Transverse colon (tissue), 4 donors: Measurements from ENCODE around the gene TSPAN9. TPM values are rescaled to one million over a fixed set of nuclear protein-coding genes. Genes with fewer than 3 reads are reported as not detected.

ENCODE experiments used
- DNase-seq: peaks from one replicate; pipeline ENCODE4 v3.0.0-alpha.2; 2019
- H3K27ac ChIP-seq, 4 donors: fragments of 200-600 bp; sonication (generic); 2 replicates each; pipeline ENCODE4 v1.5.1; 2016 to 2018; ENCODE audit warnings: inconsistent platforms in 4 of 4
- H3K27me3 ChIP-seq: fragments of 200-600 bp; sonication (generic); 2 replicates; pipeline ENCODE4 v1.5.1; 2017; ENCODE audit warnings: inconsistent platforms
- H3K36me3 ChIP-seq, 4 donors: fragments of 200-600 bp; sonication (generic); 2 replicates each; pipeline ENCODE4 v1.5.1; 2017 to 2019; ENCODE audit warnings: inconsistent platforms in 4 of 4
- H3K4me1 ChIP-seq, 4 donors: fragments of 200-600 bp; sonication (generic); 2 replicates each; pipeline ENCODE4 v1.5.1; 2017 to 2020; ENCODE audit warnings: inconsistent platforms in 4 of 4
- H3K4me3 ChIP-seq, 4 donors: fragments of 200-600 bp; sonication (generic); 1 replicate in 1 of 4; 2 replicates in 3 of 4; pipeline versions ENCODE4 v1.5.1 to v1.6.1; 2017 to 2019; ENCODE audit warnings: inconsistent platforms in 4 of 4
- H3K9me3 ChIP-seq, 2 donors: fragments of 200-600 bp; sonication (generic); 2 replicates each; pipeline ENCODE4 v1.5.1; 2017 to 2019; ENCODE audit warnings: inconsistent platforms in 2 of 2
- CTCF ChIP-seq, 5 experiments: fragments of 200-600 bp in 3 of 5; fragments of 450-650 bp in 2 of 5; sonication (generic) in 3 of 5; IDR thresholded peaks; 1 replicate in 2 of 5; 2 replicates in 3 of 5; pipeline ENCODE4 v1.5.1; 2016 to 2017; ENCODE audit warnings: antibody characterized with exemption in 5 of 5, inconsistent platforms in 3 of 5, mild to moderate bottlenecking in 2 of 5, moderate library complexity in 1 of 5
- EP300 ChIP-seq: sonication (generic); formaldehyde crosslinking; IDR thresholded peaks from one replicate; pipeline ENCODE4 v1.6.1; 2017; ENCODE audit warnings: antibody characterized with exemption, low read depth
- POLR2A ChIP-seq: fragments of 450-650 bp; IDR thresholded peaks from one replicate; pipeline ENCODE4 v1.6.1; 2016; ENCODE audit warnings: antibody characterized with exemption, mild to moderate bottlenecking, moderate library complexity
- POLR2AphosphoS5 ChIP-seq, 3 donors: sonication (generic); formaldehyde crosslinking; IDR thresholded peaks; one replicate each; pipeline ENCODE4 v1.6.1; 2016; ENCODE audit warnings: antibody characterized with exemption in 3 of 3
- WGBS, 2 donors: methylation state at CpG; one replicate each; pipeline ENCODE4 v1.1.5; 2018; ENCODE audit warnings: low coverage in 1 of 2; 5-methylcytosine and 5-hydroxymethylcytosine counted together
- in situ Hi-C, 4 donors: fragments of 200-750 bp; cut with MboI; loops; one replicate each; pipeline versions ENCODE4 v1.15.0 to v1.15.1; 2017; ENCODE audit warnings: low sequenced_read_pairs in 3 of 4, low pct_ligation_motif_present in 1 of 4, low pct_unique_long_range_greater_than_20kb in 1 of 4
- intact Hi-C: fragments of 100-400 bp; cut with DNase I; formaldehyde crosslinking; loops from one replicate; pipeline ENCODE4 v1.15.1; 2023; ENCODE audit warnings: low total_unique reads
- total RNA-seq, 4 donors: library from RNA; depleted of rRNA; stranded (reverse); fragments of >200 nt; gene quantifications; one replicate each; pipeline ENCODE4 v1.1.0, GENCODE V29; 2016

TSPAN9 gene
- total RNA-seq, 4 donors from 2014 or later = 4.2 to 9.3 (median 6.1) TPM

GRCh38 chr12:3315201-3315661 lies 238.1 kb downstream of the TSPAN9 start:
- Histone ChIP-seq H3K36me3 (no peaks in the 10 kb centered on the region), H3K4me3 (no peak overlapping the region), H3K9me3 (no peaks in the 10 kb centered on the region), H3K27ac (no peak overlapping the region), H3K27me3 (no peaks in the 10 kb centered on the region), H3K4me1 (peaks cover 0 to 9% (median 3%) of the 10 kb centered on the region in 4 donors)
- 19 to 60% methylated on average over 1 to 11 of the region's 11 CpGs for WGBS, 2 donors
- in situ Hi-C loops = no loop called here
- intact Hi-C loops = no loop called here
- TF ChIP-seq POLR2AphosphoS5 (IDR thresholded peaks at IDR 0.05) (peak in 1 of 3 donors; percentile 30), EP300 (no peak), POLR2A (no peak)
- DNase-seq = peak; percentile 26

GRCh38 chr12:3316776-3317480 lies 239.7 kb downstream of the TSPAN9 start:
- no peak for TF ChIP-seq EP300
- no peak for TF ChIP-seq CTCF (IDR thresholded peaks at IDR 0.05)
- no peak for TF ChIP-seq POLR2A
- no peak for TF ChIP-seq POLR2AphosphoS5 (IDR thresholded peaks at IDR 0.05)
- H3K4me3 ChIP-seq = no peak overlapping the region
- in situ Hi-C loops = no loop called here
- no peaks in the 10 kb centered on the region for H3K36me3 ChIP-seq
- no peak overlapping the region for H3K27ac ChIP-seq
- 77 to 95% methylated on average over 3 to 12 of the region's 12 CpGs for WGBS, 2 donors
- H3K27me3 ChIP-seq = no peaks in the 10 kb centered on the region
- H3K4me1 ChIP-seq = peaks cover 0 to 9% (median 3%) of the 10 kb centered on the region in 4 donors
- H3K9me3 ChIP-seq = no peaks in the 10 kb centered on the region
- DNase-seq = no peak
- intact Hi-C loops = no loop called here

- H3K36me3 ChIP-seq = no peaks in the 10 kb centered on the region
- no peak overlapping the region for H3K27ac ChIP-seq
- in situ Hi-C loops = no loop called here
- TF ChIP-seq EP300 (no peak), POLR2A (no peak), POLR2AphosphoS5 (IDR thresholded peaks at IDR 0.05) (no peak), CTCF (IDR thresholded peaks at IDR 0.05) (no peak)
- peaks cover 0 to 9% (median 3%) of the 10 kb centered on the region in 4 donors for H3K4me1 ChIP-seq
- intact Hi-C loops = no loop called here
- H3K4me3 ChIP-seq = no peak overlapping the region
- no peaks in the 10 kb centered on the region for H3K27me3 ChIP-seq
- no peak for DNase-seq
- WGBS, 2 donors = 71 to 83% methylated on average over 1 to 4 of the region's 4 CpGs
- no peaks in the 10 kb centered on the region for H3K9me3 ChIP-seq
Measured at GRCh38 chr12:3317481-3317815, 240.3 kb downstream of the TSPAN9 start.

GRCh38 chr12:3317841-3318501 lies 240.8 kb downstream of the TSPAN9 start:
- in situ Hi-C loops = no loop called here
- H3K36me3 ChIP-seq = no peaks in the 10 kb centered on the region
- 82% methylated on average over 13 of the region's 13 CpGs; no CpG with 5 or more reads in 1 of the 2 donors for WGBS, 2 donors
- no peak for DNase-seq
- H3K4me3 ChIP-seq = no peak overlapping the region
- intact Hi-C loops = no loop called here
- no peak overlapping the region for H3K27ac ChIP-seq
- peaks cover 0 to 9% (median 3%) of the 10 kb centered on the region in 4 donors for H3K4me1 ChIP-seq
- TF ChIP-seq EP300 (no peak), CTCF (IDR thresholded peaks at IDR 0.05) (no peak), POLR2A (no peak), POLR2AphosphoS5 (IDR thresholded peaks at IDR 0.05) (no peak)
- no peaks in the 10 kb centered on the region for H3K9me3 ChIP-seq
- H3K27me3 ChIP-seq = no peaks in the 10 kb centered on the region
